SH-SY5Y (cell line): Measurements from ENCODE around the gene OXTR.

ENCODE experiments used
- GATA2 ChIP-seq: IDR thresholded peaks from 2 replicates; pipeline ENCODE4 v1.6.1; 2011; ENCODE audit warnings: mild to moderate bottlenecking, low read depth, low read length
- GATA3 ChIP-seq: IDR thresholded peaks from 2 replicates; pipeline ENCODE4 v1.6.1; 2011; ENCODE audit warnings: low read depth, mild to moderate bottlenecking, low read length, moderate library complexity

Gene OXTR

GRCh38 chr3:8769088-8769822, at the start of gene OXTR:
OXTR (minus strand) TSS chr3:8769613; CDS start chr3:8768187, 1,426 bp downstream.
- TF ChIP-seq GATA2 (no peak), GATA3 (no peak)

- TF ChIP-seq GATA3 (no peak), GATA2 (no peak)
Observed at GRCh38 chr3:8817486-8817885, 48.1 kb upstream of the OXTR start.

GRCh38 chr3:8816106-8816505, 46.7 kb upstream of the OXTR start:
- TF ChIP-seq GATA3 (no peak), GATA2 (no peak)

GRCh38 chr3:8813411-8813810, 44.0 kb upstream of the OXTR start:
- TF ChIP-seq GATA3 (no peak), GATA2 (no peak)

GRCh38 chr3:8810561-8810960, 41.1 kb upstream of the OXTR start:
- no peak for TF ChIP-seq GATA3
- no peak for TF ChIP-seq GATA2

GRCh38 chr3:8805774-8806173, 36.4 kb upstream of the OXTR start:
- no peak for TF ChIP-seq GATA3
- TF ChIP-seq GATA2 = no peak

- no peak for TF ChIP-seq GATA2
- TF ChIP-seq GATA3 = no peak
Observed at GRCh38 chr3:8802256-8802655, 32.8 kb upstream of the OXTR start.

GRCh38 chr3:8800016-8800415, 30.6 kb upstream of the OXTR start:
- TF ChIP-seq GATA2 (no peak), GATA3 (no peak)

- TF ChIP-seq GATA2 (no peak), GATA3 (no peak)
Observed at GRCh38 chr3:8794247-8794646, 24.8 kb upstream of the OXTR start.

GRCh38 chr3:8793242-8793641, 23.8 kb upstream of the OXTR start:
- TF ChIP-seq GATA3 = peak; percentile 83
- peak; percentile 90 for TF ChIP-seq GATA2

GRCh38 chr3:8790529-8790928, 21.1 kb upstream of the OXTR start:
- TF ChIP-seq GATA3 (no peak), GATA2 (no peak)

GRCh38 chr3:8784676-8785435, 15.4 kb upstream of the OXTR start:
- peak; percentile 88 for TF ChIP-seq GATA3
- TF ChIP-seq GATA2 = peak; percentile 87

GRCh38 chr3:8780279-8780678, 10.9 kb upstream of the OXTR start:
- no peak for TF ChIP-seq GATA2

GRCh38 chr3:8778475-8778874, 9.1 kb upstream of the OXTR start:
- TF ChIP-seq GATA3 = no peak
- TF ChIP-seq GATA2 = no peak

GRCh38 chr3:8777978-8778267, 8.5 kb upstream of the OXTR start:
- no peak for TF ChIP-seq GATA3
- TF ChIP-seq GATA2 = no peak

GRCh38 chr3:8777201-8777977, 8.0 kb upstream of the OXTR start:
- no peak for TF ChIP-seq GATA2
- TF ChIP-seq GATA3 = no peak
